SU-DHL-6 (cell line): ENCODE data around the gene PTPRN2.

Experiments used
- CTCF ChIP-seq: fragments of 200-600 bp; sonication (generic); IDR thresholded peaks from one replicate; pipeline ENCODE4 v1.5.1; 2017; ENCODE audit warnings: antibody characterized with exemption, mild to moderate bottlenecking, low read length, moderate library complexity; ENCODE audit not compliant: insufficient read depth, poor library complexity, severe bottlenecking
- EZH2phosphoT487 ChIP-seq: fragments of 200-600 bp; sonication (generic), shearing (Covaris generic); conservative IDR thresholded peaks from 2 replicates; pipeline ENCODE4 v1.6.1; 2018; ENCODE audit warnings: mild to moderate bottlenecking, antibody characterized with exemption, low read length, moderate library complexity, mixed read lengths

- TF ChIP-seq CTCF = no peak
- no peak for TF ChIP-seq EZH2phosphoT487
Measured at GRCh38 chr7:157646551-157646950, 941.1 kb downstream of the PTPRN2 start.
